ACC112 (cell line): ENCODE data around the gene STX3.
"Not testable (repeated sequence)": the region's sequence is repeated elsewhere in the genome, so short reads cannot be mapped to it uniquely, and the experiment has no call there.

Source experiments
- H2AFZ ChIP-seq: fragments of 200-600 bp; sonication (generic); one replicate; pipeline ENCODE4 v1.6.0; 2017; ENCODE audit warnings: antibody characterized with exemption, low read length; ENCODE audit not compliant: unreplicated experiment
- H3K27ac ChIP-seq: fragments of 200-600 bp; sonication (generic); 2 replicates; pipeline ENCODE4 v1.5.1; 2014; ENCODE audit warnings: low read depth, mild to moderate bottlenecking, antibody characterized with exemption, low read length, moderate library complexity
- H3K27me3 ChIP-seq: fragments of 200-600 bp; sonication (generic); 2 replicates; pipeline ENCODE4 v1.6.1; 2014; ENCODE audit warnings: mild to moderate bottlenecking, antibody characterized with exemption, low read length, moderate library complexity, mixed read lengths; ENCODE audit not compliant: insufficient read depth
- H3K36me3 ChIP-seq: fragments of 200-600 bp; sonication (generic); 2 replicates; pipeline ENCODE4 v1.6.1; 2016; ENCODE audit warnings: mild to moderate bottlenecking, antibody characterized with exemption, low read length, moderate library complexity, mixed read lengths; ENCODE audit not compliant: insufficient read depth
- H3K4me1 ChIP-seq: fragments of 200-600 bp; sonication (generic); one replicate; pipeline ENCODE4 v1.6.1; 2016; ENCODE audit warnings: low read length, mixed read lengths; ENCODE audit not compliant: insufficient read depth, unreplicated experiment, control insufficient read depth
- H3K4me3 ChIP-seq: fragments of 200-600 bp; sonication (generic); 2 replicates; pipeline ENCODE4 v1.5.1; 2014; ENCODE audit warnings: mild to moderate bottlenecking, low read depth, low read length
- H3K79me2 ChIP-seq: fragments of 200-600 bp; sonication (generic); one replicate; pipeline ENCODE4 v1.6.0; 2016; ENCODE audit warnings: low read length; ENCODE audit not compliant: control insufficient read depth, unreplicated experiment, insufficient read depth

STX3 gene

DNA sequence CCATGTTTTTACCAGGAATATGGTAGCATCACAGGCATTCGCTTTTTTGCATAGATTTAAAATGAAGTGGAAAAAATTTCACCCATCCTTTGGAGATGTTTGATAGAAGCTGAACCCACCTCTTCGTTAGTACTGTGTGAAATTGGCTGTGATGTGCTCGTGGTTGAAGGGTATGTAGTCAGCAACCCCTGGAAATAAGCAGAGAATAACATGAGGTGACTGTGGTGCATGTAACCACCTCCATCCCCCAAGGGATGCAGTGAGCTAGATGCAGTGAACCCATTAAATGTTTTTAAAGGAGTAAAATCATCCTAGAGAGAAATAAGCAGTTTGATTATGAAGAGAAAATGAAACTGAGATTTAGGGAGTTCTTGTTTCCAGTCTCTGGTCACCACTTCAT, 74.2 kb downstream of the STX3 start:
- H2AFZ ChIP-seq = peak overlapping the region; percentile 22
- peak overlapping the region; percentile 34; the same call in 1 of the 2 replicates for H3K4me3 ChIP-seq
- no peaks in the 10 kb centered on the region for H3K79me2 ChIP-seq
- H3K27ac ChIP-seq = no peak overlapping the region
- H3K36me3 ChIP-seq = no peaks in the 10 kb centered on the region
- H3K4me1 ChIP-seq = peaks cover 4% of the 10 kb centered on the region
- no peaks in the 10 kb centered on the region for H3K27me3 ChIP-seq

DNA sequence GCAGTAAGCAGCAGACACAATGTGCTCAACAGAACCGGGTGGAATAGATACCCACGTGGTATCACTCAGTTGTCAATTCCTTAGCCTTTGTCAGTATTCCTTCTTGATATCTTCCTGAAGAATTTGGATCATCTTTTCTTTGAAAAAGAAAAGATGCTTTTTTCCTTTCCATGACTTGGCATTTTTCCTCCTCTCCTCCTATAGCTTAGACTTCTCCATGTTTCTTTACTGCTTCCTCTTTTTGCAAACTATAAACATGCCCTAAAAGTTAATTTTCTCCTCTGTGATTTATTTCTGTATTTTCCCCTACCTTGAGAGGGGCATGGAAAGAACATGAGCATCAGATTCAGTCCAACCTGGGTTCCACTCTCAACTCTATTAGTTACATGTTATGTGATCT, 78.4 kb downstream of the STX3 start:
- no peaks in the 10 kb centered on the region for H3K79me2 ChIP-seq
- no peaks in the 10 kb centered on the region for H3K36me3 ChIP-seq
- H3K4me3 ChIP-seq = no peak overlapping the region
- H3K27me3 ChIP-seq = peaks cover 27% of the 10 kb centered on the region
- no peak overlapping the region for H3K27ac ChIP-seq
- H2AFZ ChIP-seq = no peak overlapping the region
- H3K4me1 ChIP-seq = peaks cover 4% of the 10 kb centered on the region

DNA sequence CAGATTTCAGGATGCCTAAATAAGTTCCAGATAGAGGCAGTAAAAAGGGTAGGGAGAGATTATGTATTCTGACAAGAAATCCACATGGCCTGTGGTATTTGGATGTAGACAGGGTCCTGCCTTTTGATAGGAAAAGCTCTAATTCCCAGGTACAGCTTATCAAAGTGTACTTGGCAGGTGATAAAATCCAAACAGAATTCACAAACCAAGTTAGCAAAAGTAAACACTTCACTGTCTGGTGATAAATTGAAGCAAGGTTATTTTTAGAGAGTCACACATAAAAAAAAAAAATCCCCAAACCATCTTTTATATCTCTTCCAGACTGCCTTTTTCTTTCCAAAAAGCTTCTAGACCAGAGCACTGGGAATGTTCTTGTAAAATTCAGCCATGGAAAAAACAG, 84.4 kb downstream of the STX3 start:
- no peaks in the 10 kb centered on the region for H3K4me1 ChIP-seq
- no peak overlapping the region for H3K4me3 ChIP-seq
- no peaks in the 10 kb centered on the region for H3K36me3 ChIP-seq
- H3K27ac ChIP-seq = no peak overlapping the region
- no peaks in the 10 kb centered on the region for H3K79me2 ChIP-seq
- H2AFZ ChIP-seq = no peak overlapping the region
- H3K27me3 ChIP-seq = peaks cover 38% of the 10 kb centered on the region

DNA sequence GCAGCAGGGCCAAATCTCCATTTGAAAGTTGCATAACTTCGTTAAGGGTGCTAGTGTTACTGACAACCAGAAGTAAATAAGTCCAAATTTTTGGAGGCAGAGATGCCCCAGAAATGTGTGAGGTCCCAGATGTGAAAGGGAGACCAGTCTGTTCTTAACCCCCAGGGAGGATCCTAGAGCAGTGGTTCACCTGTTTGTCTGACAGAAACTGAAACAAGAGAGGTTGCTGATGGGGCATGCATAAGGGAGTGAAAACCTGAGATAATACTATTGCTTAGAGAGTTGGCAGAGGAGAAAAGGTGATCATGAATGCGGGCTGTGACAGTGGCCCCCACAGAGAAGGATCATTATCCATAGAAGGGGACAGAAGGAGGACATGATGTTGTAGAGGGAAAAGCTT, 86.3 kb downstream of the STX3 start:
- no peaks in the 10 kb centered on the region for H3K4me1 ChIP-seq
- no peak overlapping the region for H2AFZ ChIP-seq
- H3K36me3 ChIP-seq = no peaks in the 10 kb centered on the region
- H3K79me2 ChIP-seq = no peaks in the 10 kb centered on the region
- no peak overlapping the region for H3K27ac ChIP-seq
- peaks cover 34% of the 10 kb centered on the region for H3K27me3 ChIP-seq
- no peak overlapping the region for H3K4me3 ChIP-seq

DNA sequence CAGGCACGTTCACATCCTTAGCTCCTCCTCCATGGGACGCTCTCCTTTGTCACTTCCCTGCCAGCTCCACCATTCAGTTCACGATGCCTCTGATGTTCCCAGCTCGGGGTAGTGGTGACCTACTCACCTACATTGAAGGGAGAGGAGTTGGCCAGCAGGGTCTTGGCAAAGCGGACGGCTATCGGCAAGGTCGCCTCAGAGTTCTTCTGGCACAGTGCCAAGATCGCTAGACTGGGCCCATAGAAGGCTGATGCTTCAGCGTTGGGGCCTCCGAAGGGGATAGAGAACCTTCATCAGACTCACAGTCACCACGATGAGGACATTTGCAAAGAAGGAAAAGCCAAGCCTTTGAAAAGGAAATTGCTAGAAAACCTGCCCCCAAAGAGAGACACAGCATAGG, 87.1 kb downstream of the STX3 start:
- H3K36me3 ChIP-seq = no peaks in the 10 kb centered on the region
- H3K4me1 ChIP-seq = no peaks in the 10 kb centered on the region
- H2AFZ ChIP-seq = no peak overlapping the region
- no peak overlapping the region for H3K27ac ChIP-seq
- H3K27me3 ChIP-seq = peaks cover 35% of the 10 kb centered on the region
- H3K4me3 ChIP-seq = no peak overlapping the region
- no peaks in the 10 kb centered on the region for H3K79me2 ChIP-seq

DNA sequence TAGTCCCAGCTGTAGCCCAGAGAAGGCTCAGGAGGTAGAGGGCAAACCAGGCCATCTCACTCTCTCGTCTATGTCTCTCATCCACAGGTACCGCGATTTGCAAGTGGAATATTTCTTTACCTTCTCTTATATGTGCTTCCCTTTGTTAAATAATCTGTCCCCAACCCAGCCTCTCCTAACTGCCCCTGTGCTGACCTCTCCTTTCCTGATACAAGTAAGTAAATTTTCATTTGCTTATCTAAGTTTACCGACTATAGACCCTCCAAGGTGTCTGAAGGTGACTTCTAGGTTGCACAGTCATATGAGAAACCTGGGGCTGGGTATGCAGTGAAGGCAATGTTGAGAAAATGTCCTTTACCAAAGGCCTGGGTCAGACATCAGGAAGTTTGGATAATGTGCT, 90.2 kb downstream of the STX3 start, which contains the start of gene CBLIF:
Gene CBLIF (minus strand): TSS at position 101 of the 400 bp plus-strand sequence. CDS start 46 bp downstream, at position 55.
- H3K27me3 ChIP-seq = peaks cover 23% of the 10 kb centered on the region; the same call in 1 of the 2 replicates
- no peaks in the 10 kb centered on the region for H3K4me1 ChIP-seq
- no peaks in the 10 kb centered on the region for H3K36me3 ChIP-seq
- no peak within 1 kb of the TSS for H2AFZ ChIP-seq
- H3K4me3 ChIP-seq = no peak within 1 kb of the TSS
- no peak within 1 kb of the TSS for H3K27ac ChIP-seq
- no peaks in the 10 kb centered on the region for H3K79me2 ChIP-seq

DNA sequence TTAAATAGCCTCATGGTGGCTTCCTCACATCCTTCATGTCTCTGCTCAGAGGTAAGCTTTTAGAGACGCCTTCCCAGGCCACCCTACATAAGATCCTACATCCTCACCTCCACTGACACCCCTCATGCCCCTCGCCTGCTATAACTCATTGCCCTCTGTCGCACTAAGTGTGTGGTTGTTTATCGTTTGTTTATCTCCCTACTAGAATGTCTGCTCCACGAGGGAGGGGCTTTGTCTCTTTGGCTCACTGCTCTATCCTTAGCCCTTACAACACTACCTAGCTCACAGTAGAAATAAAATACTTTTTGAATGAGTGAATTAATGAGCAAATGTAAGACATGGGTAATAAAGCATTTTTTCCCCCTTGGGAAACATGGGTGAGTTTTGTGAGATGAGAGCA, 91.4 kb downstream of the STX3 start:
- Histone ChIP-seq H3K27me3 (peaks cover 22% of the 10 kb centered on the region; the same call in 1 of the 2 replicates), H3K4me1 (no peaks in the 10 kb centered on the region), H2AFZ (no peak overlapping the region), H3K27ac (no peak overlapping the region), H3K4me3 (no peak overlapping the region), H3K36me3 (no peaks in the 10 kb centered on the region), H3K79me2 (no peaks in the 10 kb centered on the region)

DNA sequence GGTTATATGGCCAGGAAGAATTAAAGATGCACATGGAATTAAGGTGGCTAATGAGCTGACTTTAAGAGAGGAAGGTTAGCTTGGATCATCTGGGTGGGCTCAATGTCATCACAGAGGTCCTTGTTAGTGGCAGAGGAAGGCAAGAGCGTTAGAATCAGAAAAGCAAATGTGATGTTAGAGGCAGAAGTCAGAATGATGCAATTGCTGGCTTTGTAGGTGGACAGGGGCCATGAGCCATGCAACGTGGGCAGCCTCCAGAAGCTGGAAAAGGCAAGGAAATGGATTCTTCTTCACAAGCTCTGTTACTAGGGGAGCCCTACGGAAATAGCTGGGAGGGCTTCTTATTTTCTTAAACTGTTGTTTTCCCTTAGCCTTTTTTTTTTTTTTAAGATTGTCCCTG, 92.5 kb downstream of the STX3 start:
- Histone ChIP-seq H2AFZ (no peak overlapping the region), H3K27ac (no peak overlapping the region), H3K27me3 (peaks cover 22% of the 10 kb centered on the region), H3K4me3 (no peak overlapping the region), H3K79me2 (no peaks in the 10 kb centered on the region), H3K4me1 (no peaks in the 10 kb centered on the region), H3K36me3 (no peaks in the 10 kb centered on the region)

DNA sequence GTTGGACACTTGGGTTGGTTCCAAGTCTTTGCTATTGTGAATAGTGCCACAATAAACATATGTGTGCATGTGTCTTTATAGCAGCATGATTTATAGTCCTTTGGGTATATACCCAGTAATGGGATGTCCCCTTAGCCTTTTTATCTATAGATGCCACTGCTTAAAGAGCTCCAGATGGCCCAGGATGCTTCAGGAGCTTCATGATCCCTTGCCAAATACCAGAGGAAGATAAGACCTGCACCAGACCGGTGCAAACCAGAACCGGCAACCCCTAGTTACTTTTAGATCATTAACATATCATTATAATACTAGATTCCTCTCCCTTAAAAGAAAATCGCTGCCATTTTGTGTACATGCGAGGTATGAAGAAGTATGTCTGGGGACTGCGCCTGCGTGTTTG, 93.3 kb downstream of the STX3 start:
- not testable (repeated sequence) for H3K27ac ChIP-seq, H2AFZ ChIP-seq, H3K4me3 ChIP-seq, H3K4me1 ChIP-seq, H3K79me2 ChIP-seq, H3K36me3 ChIP-seq
- H3K27me3 ChIP-seq = peaks cover 30% of the 10 kb centered on the region

DNA sequence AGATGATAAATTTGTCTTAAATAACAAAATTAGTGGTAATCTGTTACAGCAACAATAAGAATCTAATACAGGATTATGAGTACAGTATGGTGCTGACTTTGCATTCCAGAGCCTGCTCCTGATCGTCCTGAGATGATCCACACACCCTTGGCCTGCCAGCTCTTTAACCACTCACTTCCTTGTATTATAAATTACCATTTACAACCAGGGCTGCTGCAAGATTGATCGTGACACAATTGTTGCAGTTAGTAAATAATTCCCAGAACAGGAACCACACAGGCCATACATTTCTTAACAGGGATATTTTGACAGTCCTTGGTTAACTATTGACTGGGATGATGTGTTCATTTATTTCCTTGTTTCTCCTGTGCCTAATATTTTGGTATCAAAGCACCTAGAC, 94.0 kb downstream of the STX3 start:
- no peak overlapping the region for H3K4me3 ChIP-seq
- no peaks in the 10 kb centered on the region for H3K4me1 ChIP-seq
- H3K79me2 ChIP-seq = no peaks in the 10 kb centered on the region
- H2AFZ ChIP-seq = no peak overlapping the region
- no peak overlapping the region for H3K27ac ChIP-seq
- peaks cover 36% of the 10 kb centered on the region for H3K27me3 ChIP-seq
- H3K36me3 ChIP-seq = no peaks in the 10 kb centered on the region

DNA sequence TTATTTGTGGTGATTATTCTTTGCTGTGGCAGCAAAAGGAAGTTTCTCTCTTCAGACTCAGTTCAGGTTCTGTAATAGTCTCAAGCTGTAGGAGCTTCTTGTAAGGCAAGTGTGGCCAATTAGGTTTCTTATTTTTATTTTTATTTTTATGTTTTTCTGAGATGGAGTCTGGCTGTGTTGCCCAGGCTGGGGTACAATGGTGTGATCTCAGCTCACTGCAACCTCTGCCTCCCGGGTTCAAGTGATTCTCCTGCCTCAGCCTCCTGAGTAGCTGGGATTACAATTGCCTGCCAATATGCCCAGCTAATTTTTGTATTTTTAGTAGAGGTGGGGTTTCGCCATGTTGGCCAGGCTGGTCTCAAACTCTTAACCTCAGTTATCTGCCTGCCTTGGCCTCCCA, 94.4 kb downstream of the STX3 start:
- not testable (repeated sequence) for H3K27ac ChIP-seq, H3K4me3 ChIP-seq
- peaks cover 40% of the 10 kb centered on the region for H3K27me3 ChIP-seq

More for the DNA sequence above, 94.4 kb downstream of the STX3 start:
- H2AFZ ChIP-seq, H3K4me1 ChIP-seq, H3K36me3 ChIP-seq, H3K79me2 ChIP-seq: not testable (repeated sequence)
